B cell (primary cell): ENCODE measurements around the gene CDT1. TPM values are rescaled to one million over a fixed set of nuclear protein-coding genes. Genes with fewer than 3 reads are reported as not detected.

Experiments used
- ATAC-seq: fragments of 200-7000 bp; cut with Tn5 transposase; one replicate; pipeline ENCODE4 v1.10.0; 2021; ENCODE audit warnings: low read depth, mild to moderate bottlenecking, moderate number of reproducible peaks, moderate library complexity
- CTCF ChIA-PET: fragments of 350-600 bp; sonication (Branson Sonifier 250); formaldehyde crosslinking; loops from one replicate; lab custom pipeline; 2021; ENCODE audit warnings: antibody characterized with exemption, inconsistent platforms; lab: Charles Lee
- POLR2A ChIA-PET: fragments of 350-600 bp; sonication (Branson Sonifier 250); formaldehyde crosslinking; loops from one replicate; lab custom pipeline; 2021; ENCODE audit warnings: antibody characterized with exemption; lab: Charles Lee
- DNase-seq: peaks from one replicate; pipeline ENCODE4 v3.0.0; 2013
- H2AFZ ChIP-seq: 2 replicates; pipeline ENCODE4 v1.6.1; 2012; ENCODE audit warnings: mild to moderate bottlenecking, low read depth, low read length; ENCODE audit not compliant: insufficient read depth, poor library complexity, severe bottlenecking
- H3K27ac ChIP-seq, 2 donors: 1 replicate in 1 of 2; 2 replicates in 1 of 2; pipeline ENCODE4 v1.5.1; 2012 to 2013; ENCODE audit warnings: low read length in 2 of 2, mild to moderate bottlenecking in 2 of 2, moderate library complexity in 1 of 2
- H3K27me3 ChIP-seq, 4 experiments: fragments of 200-600 bp in 1 of 4; sonication (generic) in 1 of 4; replicated peaks in 1 of 4; 1 replicate in 2 of 4; 2 replicates in 2 of 4; pipeline versions ENCODE4 v1.6.1 to v1.7.0; 2013 to 2016; ENCODE audit warnings: low read length in 3 of 4, mild to moderate bottlenecking in 2 of 4, mixed read lengths in 1 of 4, moderate library complexity in 1 of 4; ENCODE audit not compliant: insufficient read depth in 4 of 4, control insufficient read depth in 3 of 4; ENCODE audit errors: control extremely low read depth in 1 of 4
- H3K36me3 ChIP-seq, 2 experiments: replicated peaks in 1 of 2; 1 replicate in 1 of 2; 2 replicates in 1 of 2; pipeline versions ENCODE4 v1.6.1 to v1.7.1; 2013; ENCODE audit warnings: low read length in 1 of 2; ENCODE audit not compliant: insufficient read depth in 2 of 2, control insufficient read depth in 1 of 2; ENCODE audit errors: control extremely low read depth in 1 of 2, extremely low read depth in 1 of 2
- H3K4me1 ChIP-seq, 2 donors: fragments of 200-600 bp in 1 of 2; sonication (generic) in 1 of 2; 1 replicate in 1 of 2; 2 replicates in 1 of 2; pipeline versions ENCODE4 v1.5.1 to v1.6.1; 2013 to 2017; ENCODE audit warnings: low read length in 2 of 2; ENCODE audit not compliant: control insufficient read depth in 2 of 2, insufficient read depth in 2 of 2
- H3K4me2 ChIP-seq: replicated peaks from 2 replicates; pipeline ENCODE3; 2012; ENCODE audit warnings: mild to moderate bottlenecking, low read depth, low read length; ENCODE audit not compliant: poor library complexity, severe bottlenecking
- H3K4me3 ChIP-seq, 5 experiments: fragments of 200-600 bp in 1 of 5; sonication (generic) in 1 of 5; 1 replicate in 3 of 5; 2 replicates in 2 of 5; pipeline versions ENCODE4 v1.5.1 to v1.7.0; 2011 to 2016; ENCODE audit warnings: low read length in 4 of 5, mild to moderate bottlenecking in 4 of 5, low read depth in 2 of 5, control low read depth in 1 of 5, moderate library complexity in 1 of 5; ENCODE audit not compliant: insufficient read depth in 1 of 5; ENCODE audit errors: control extremely low read depth in 1 of 5, extremely low read depth in 1 of 5
- H3K79me2 ChIP-seq: fragments of 200-600 bp; sonication (generic); one replicate; pipeline ENCODE4 v1.6.0; 2016; ENCODE audit warnings: low read length; ENCODE audit not compliant: control insufficient read depth, insufficient read depth
- H3K9ac ChIP-seq: fragments of 200-600 bp; sonication (generic); 2 replicates; pipeline ENCODE4 v1.6.1; 2017; ENCODE audit warnings: mild to moderate bottlenecking, low read length, moderate library complexity
- H3K9me3 ChIP-seq, 3 donors: one replicate each; pipeline versions ENCODE4 v1.6.1 to v1.7.1; 2013; ENCODE audit warnings: low read length in 2 of 3; ENCODE audit not compliant: control insufficient read depth in 2 of 3, insufficient read depth in 1 of 3; ENCODE audit errors: control extremely low read depth in 1 of 3
- H4K20me1 ChIP-seq: 2 replicates; pipeline ENCODE4 v1.6.0; 2012; ENCODE audit warnings: mild to moderate bottlenecking, low read length; ENCODE audit not compliant: insufficient read depth, control insufficient read depth, poor library complexity, severe bottlenecking
- H3K27ac Mint-ChIP-seq: one replicate; pipeline ENCODE4 v1.8.0; 2021; ENCODE audit warnings: mixed read lengths
- H3K27me3 Mint-ChIP-seq: one replicate; pipeline ENCODE4 v1.8.0; 2021; ENCODE audit warnings: mixed read lengths
- H3K4me1 Mint-ChIP-seq: one replicate; pipeline ENCODE4 v1.8.0; 2021; ENCODE audit warnings: mixed read lengths
- H3K4me3 Mint-ChIP-seq: one replicate; pipeline ENCODE4 v1.8.0; 2021; ENCODE audit warnings: mixed read lengths
- H3K9me3 Mint-ChIP-seq: one replicate; pipeline ENCODE4 v1.8.0; 2022; ENCODE audit warnings: mixed read lengths; ENCODE audit not compliant: insufficient read depth
- EZH2 ChIP-seq: IDR thresholded peaks from 2 replicates; pipeline ENCODE4 v1.6.1; 2012; ENCODE audit warnings: borderline replicate concordance, low read depth, mild to moderate bottlenecking, moderate library complexity, low read length; ENCODE audit not compliant: insufficient read depth, poor library complexity, severe bottlenecking
- WGBS: methylation state at CpG from one replicate; pipeline ENCODE4 v1.1.5; 2013; ENCODE audit warnings: missing lambda C conversion rate; ENCODE audit not compliant: insufficient coverage; 5-methylcytosine and 5-hydroxymethylcytosine counted together
- intact Hi-C: fragments of 100-400 bp; cut with micrococcal nuclease; formaldehyde crosslinking; loops from one replicate; pipeline ENCODE4 v1.10.0; 2022
- polyA plus RNA-seq: library from polyadenylated mRNA; depleted of rRNA; stranded (reverse); fragments of >200 nt; gene quantifications from 2 replicates; pipeline ENCODE4 v1.2.3, GENCODE V29; 2012
- total RNA-seq, 2 donors: library from RNA; stranded (reverse); fragments of 120-200 nt in 1 of 2; gene quantifications; 1 replicate in 1 of 2; 2 replicates in 1 of 2; pipeline versions ENCODE4 v1.2.3 to v1.2.4, GENCODE V29; 2013 to 2022
- TF ChIP-seq, protein P1 (sequence below): fragments of 200-600 bp; IDR thresholded peaks from one replicate; pipeline ENCODE4 v1.8.0; 2022; ENCODE audit warnings: antibody characterized with exemption, mild to moderate bottlenecking

Gene CDT1
- total and polyA plus RNA-seq, 2 donors (not counting 1 experiment from before 2014, with no cell fraction given) = 0.27 to 0.36 TPM

DNA sequence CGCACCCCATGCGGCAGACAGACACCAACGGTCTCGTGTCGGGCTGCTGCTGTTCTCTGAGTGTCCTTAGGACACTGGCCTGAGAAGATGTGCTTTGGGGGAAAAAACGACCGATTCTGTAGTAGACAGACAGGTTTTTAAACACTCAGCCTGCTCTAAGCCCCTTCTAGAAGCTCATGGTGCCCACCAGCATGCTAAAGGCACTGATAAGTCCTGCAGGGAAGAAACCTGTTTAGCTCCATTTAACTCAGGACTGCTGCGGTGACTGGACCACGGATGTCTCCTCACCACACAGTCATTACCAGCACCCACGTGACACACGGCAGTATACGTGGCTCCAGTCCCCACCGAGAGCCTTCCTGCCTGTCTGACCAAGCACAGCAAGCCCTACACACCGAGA, 27.2 kb downstream of the CDT1 start:
- TF ChIP-seq, protein P1, sequence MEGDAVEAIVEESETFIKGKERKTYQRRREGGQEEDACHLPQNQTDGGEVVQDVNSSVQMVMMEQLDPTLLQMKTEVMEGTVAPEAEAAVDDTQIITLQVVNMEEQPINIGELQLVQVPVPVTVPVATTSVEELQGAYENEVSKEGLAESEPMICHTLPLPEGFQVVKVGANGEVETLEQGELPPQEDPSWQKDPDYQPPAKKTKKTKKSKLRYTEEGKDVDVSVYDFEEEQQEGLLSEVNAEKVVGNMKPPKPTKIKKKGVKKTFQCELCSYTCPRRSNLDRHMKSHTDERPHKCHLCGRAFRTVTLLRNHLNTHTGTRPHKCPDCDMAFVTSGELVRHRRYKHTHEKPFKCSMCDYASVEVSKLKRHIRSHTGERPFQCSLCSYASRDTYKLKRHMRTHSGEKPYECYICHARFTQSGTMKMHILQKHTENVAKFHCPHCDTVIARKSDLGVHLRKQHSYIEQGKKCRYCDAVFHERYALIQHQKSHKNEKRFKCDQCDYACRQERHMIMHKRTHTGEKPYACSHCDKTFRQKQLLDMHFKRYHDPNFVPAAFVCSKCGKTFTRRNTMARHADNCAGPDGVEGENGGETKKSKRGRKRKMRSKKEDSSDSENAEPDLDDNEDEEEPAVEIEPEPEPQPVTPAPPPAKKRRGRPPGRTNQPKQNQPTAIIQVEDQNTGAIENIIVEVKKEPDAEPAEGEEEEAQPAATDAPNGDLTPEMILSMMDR = no peak
- no peak for TF ChIP-seq EZH2
- Histone ChIP-seq H3K79me2 (no peaks in the 10 kb centered on the region), H4K20me1 (no peaks in the 10 kb centered on the region), H2AFZ (no peak overlapping the region), H3K4me3 (no peak overlapping the region), H3K4me1 (no peaks in the 10 kb centered on the region), H3K9ac (no peak overlapping the region), H3K27ac (no peak overlapping the region), H3K27me3 (no peaks in the 10 kb centered on the region), H3K36me3 (peaks cover 0 to 7% of the 10 kb centered on the region in 2 experiments), H3K4me2 (no peak overlapping the region), H3K9me3 (no peaks in the 10 kb centered on the region)
- no peaks in the 10 kb centered on the region for H3K27me3 Mint-ChIP-seq
- ChIA-PET POLR2A (interaction anchor here (0.6 kb wide), 1 partner anchor 321 kb away, joined by 3 read pairs; no protein-coding TSS in a partner anchor), CTCF (no interaction called here)
- WGBS = 97% methylated on average over 14 of the region's 14 CpGs
- ATAC-seq (no peak), DNase-seq (no peak)
- intact Hi-C loops = no loop called here
- no peak overlapping the region for H3K4me3 Mint-ChIP-seq
- H3K4me1 Mint-ChIP-seq = peaks cover 2% of the 10 kb centered on the region
- no peaks in the 10 kb centered on the region for H3K9me3 Mint-ChIP-seq
- no peak overlapping the region for H3K27ac Mint-ChIP-seq

DNA sequence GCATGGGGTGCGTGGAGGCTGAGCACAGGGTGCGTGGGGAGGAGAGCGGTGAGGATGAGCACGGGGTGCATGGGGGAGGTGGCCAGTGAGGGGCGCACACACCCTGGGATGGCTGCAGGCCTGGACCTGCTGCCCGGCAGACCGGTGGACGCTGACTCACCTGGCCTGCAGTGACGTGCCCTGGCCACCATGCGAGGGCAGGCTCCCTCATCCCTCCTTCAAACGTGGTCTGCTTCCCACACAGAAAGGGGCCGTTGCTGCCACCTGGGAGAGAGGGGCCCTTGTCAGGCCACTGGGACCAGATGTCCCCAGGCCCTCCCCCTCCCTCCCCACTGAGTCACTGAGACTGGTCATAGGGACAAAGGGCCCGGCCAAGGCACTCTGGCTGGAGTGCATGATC, 28.2 kb downstream of the CDT1 start:
- WGBS = 96% methylated on average over 13 of the region's 13 CpGs
- DNase-seq (no peak), ATAC-seq (no peak)
- Mint-ChIP-seq H3K9me3 (no peaks in the 10 kb centered on the region), H3K27me3 (no peaks in the 10 kb centered on the region), H3K4me3 (no peak overlapping the region), H3K27ac (no peak overlapping the region), H3K4me1 (peaks cover 2% of the 10 kb centered on the region)
- no peak overlapping the region for H3K9ac ChIP-seq
- ChIA-PET CTCF (no interaction called here), POLR2A (no interaction called here)
- no peak overlapping the region for H2AFZ ChIP-seq
- H3K9me3 ChIP-seq = no peaks in the 10 kb centered on the region
- no peaks in the 10 kb centered on the region for H3K27me3 ChIP-seq
- intact Hi-C loops = no loop called here
- no peak for TF ChIP-seq EZH2
- no peak overlapping the region for H3K27ac ChIP-seq
- no peaks in the 10 kb centered on the region for H3K79me2 ChIP-seq
- H3K4me3 ChIP-seq = no peak overlapping the region
- H4K20me1 ChIP-seq = no peaks in the 10 kb centered on the region
- H3K4me1 ChIP-seq = no peaks in the 10 kb centered on the region
- H3K4me2 ChIP-seq = no peak overlapping the region
- H3K36me3 ChIP-seq = peaks cover 0 to 7% of the 10 kb centered on the region in 2 experiments
